GM19452 (cell line): ENCODE measurements around the gene ANKS1B.
A peak's percentile ranks its signal among the peaks of the same experiment; 100 is the strongest.

ENCODE experiments used
- ATAC-seq: cut with Tn5 transposase; IDR thresholded peaks from one replicate; pipeline ENCODE4 v1.9.1; 2021; ENCODE audit not compliant: unreplicated experiment

Gene ANKS1B

GRCh38 chr12:99966429-99966828, 18.3 kb downstream of the ANKS1B start:
- ATAC-seq: no peak

GRCh38 chr12:99960311-99960710, 24.4 kb downstream of the ANKS1B start:
- no peak for ATAC-seq

- no peak for ATAC-seq
Observed at GRCh38 chr12:99959549-99960170, 25.1 kb downstream of the ANKS1B start.

GRCh38 chr12:99957866-99958466, 26.8 kb downstream of the ANKS1B start:
- no peak for ATAC-seq

- ATAC-seq: no peak
Observed at GRCh38 chr12:99954724-99955123, 30.0 kb downstream of the ANKS1B start.

GRCh38 chr12:99948370-99948769, 36.4 kb downstream of the ANKS1B start:
- ATAC-seq: no peak

- ATAC-seq: no peak
Observed at GRCh38 chr12:99946131-99946530, 38.6 kb downstream of the ANKS1B start.

- ATAC-seq: no peak
Observed at GRCh38 chr12:99935608-99936007, 49.1 kb downstream of the ANKS1B start.

GRCh38 chr12:99926511-99927169, 58.1 kb downstream of the ANKS1B start:
- ATAC-seq: no peak

- no peak for ATAC-seq
Observed at GRCh38 chr12:99920353-99920960, 64.3 kb downstream of the ANKS1B start.

GRCh38 chr12:99917711-99918402, 66.9 kb downstream of the ANKS1B start:
- ATAC-seq: no peak

- no peak for ATAC-seq
Observed at GRCh38 chr12:99916555-99916954, 68.2 kb downstream of the ANKS1B start.

GRCh38 chr12:99915251-99916082, 69.3 kb downstream of the ANKS1B start:
- no peak for ATAC-seq

- ATAC-seq: no peak
Observed at GRCh38 chr12:99914206-99914605, 70.5 kb downstream of the ANKS1B start.

- peak; percentile 73 for ATAC-seq
Observed at GRCh38 chr12:99911967-99912366, 72.8 kb downstream of the ANKS1B start.

GRCh38 chr12:99911081-99911480, 73.7 kb downstream of the ANKS1B start:
- ATAC-seq: no peak

GRCh38 chr12:99910342-99910741, 74.4 kb downstream of the ANKS1B start:
- ATAC-seq: no peak

GRCh38 chr12:99906786-99907579, 77.8 kb downstream of the ANKS1B start:
- no peak for ATAC-seq

- ATAC-seq: no peak
Observed at GRCh38 chr12:99901181-99901580, 83.6 kb downstream of the ANKS1B start.

GRCh38 chr12:99898645-99899044, 86.1 kb downstream of the ANKS1B start:
- no peak for ATAC-seq
